Measurements from ENCODE around the gene ADGRF3.
"Not testable (repeated sequence)": the region's sequence is repeated elsewhere in the genome, so short reads cannot be mapped to it uniquely, and the experiment has no call there.

Gene ADGRF3

GRCh38 chr2:26316845-26317244 is 29.7 kb downstream of the ADGRF3 start:
- DNase-seq (ENCODE audit: low spot score): no peak

GRCh38 chr2:26316041-26316440 is 30.5 kb downstream of the ADGRF3 start:
- no peak for DNase-seq (ENCODE audit: low spot score)

GRCh38 chr2:26314243-26314642 is 32.3 kb downstream of the ADGRF3 start:
- DNase-seq (ENCODE audit: low spot score): no peak

GRCh38 chr2:26313446-26313845 is 33.1 kb downstream of the ADGRF3 start:
- no peak for DNase-seq (ENCODE audit: low spot score)

GRCh38 chr2:26312471-26312870 is 34.1 kb downstream of the ADGRF3 start:
- DNase-seq (ENCODE audit: low spot score): no peak

GRCh38 chr2:26309921-26310320 is 36.7 kb downstream of the ADGRF3 start:
- no peak for DNase-seq (ENCODE audit: low spot score)

- DNase-seq (ENCODE audit: low spot score): no peak
These were observed 41.0 kb downstream of the ADGRF3 start for GRCh38 chr2:26305540-26305939.

- DNase-seq (ENCODE audit: low spot score): not testable (repeated sequence)
These were observed 41.5 kb downstream of the ADGRF3 start for GRCh38 chr2:26305094-26305493.

GRCh38 chr2:26302846-26303245 is 43.7 kb downstream of the ADGRF3 start:
- DNase-seq (ENCODE audit: low spot score): no peak

- DNase-seq (ENCODE audit: low spot score): no peak
These were observed 46.2 kb downstream of the ADGRF3 start for GRCh38 chr2:26300234-26300925.

GRCh38 chr2:26299471-26300101 is 47.0 kb downstream of the ADGRF3 start:
- no peak for DNase-seq (ENCODE audit: low spot score)

GRCh38 chr2:26298638-26299393 is 47.8 kb downstream of the ADGRF3 start:
- DNase-seq (ENCODE audit: low spot score): no peak

GRCh38 chr2:26298286-26298637 is 48.3 kb downstream of the ADGRF3 start:
- DNase-seq (ENCODE audit: low spot score): no peak

- no peak for DNase-seq (ENCODE audit: low spot score)
These were observed 49.5 kb downstream of the ADGRF3 start for GRCh38 chr2:26297061-26297460.

GRCh38 chr2:26295511-26295910 is 51.1 kb downstream of the ADGRF3 start:
- DNase-seq (ENCODE audit: low spot score): no peak

GRCh38 chr2:26292646-26293045 is 53.9 kb downstream of the ADGRF3 start:
- DNase-seq (ENCODE audit: low spot score): no peak

- DNase-seq (ENCODE audit: low spot score): no peak
These were observed 56.6 kb downstream of the ADGRF3 start for GRCh38 chr2:26290001-26290400.

GRCh38 chr2:26285931-26286330 is 60.7 kb downstream of the ADGRF3 start:
- no peak for DNase-seq (ENCODE audit: low spot score)

GRCh38 chr2:26284132-26284531 is 62.5 kb downstream of the ADGRF3 start:
- DNase-seq (ENCODE audit: low spot score): no peak

- DNase-seq (ENCODE audit: low spot score): no peak
These were observed 63.0 kb downstream of the ADGRF3 start for GRCh38 chr2:26283606-26284005.

GRCh38 chr2:26281226-26281625 is 65.4 kb downstream of the ADGRF3 start:
- DNase-seq (ENCODE audit: low spot score): no peak

- no peak for DNase-seq (ENCODE audit: low spot score)
These were observed 66.7 kb downstream of the ADGRF3 start for GRCh38 chr2:26279886-26280285.

- DNase-seq (ENCODE audit: low spot score): no peak
These were observed 69.9 kb downstream of the ADGRF3 start for GRCh38 chr2:26276484-26277227.

Measured in HuH-7.5 (cell line).